Astrocyte of the spinal cord (primary cell): Measurements from ENCODE around the gene LIX1L.

Experiments used
- DNase-seq: peaks from one replicate; pipeline ENCODE4 v3.0.0; 2011; ENCODE audit warnings: low read depth, low spot score
- H3K4me3 ChIP-seq: 2 replicates; pipeline ENCODE4 v1.5.1; 2011; ENCODE audit warnings: low read depth, mild to moderate bottlenecking, low read length, moderate library complexity
- CTCF ChIP-seq: IDR thresholded peaks from 2 replicates; pipeline ENCODE4 v1.5.1; 2012; ENCODE audit warnings: low read depth, mild to moderate bottlenecking, low read length, inconsistent platforms
- in situ Hi-C: cut with HindIII; loops from 2 replicates; pipeline ENCODE4 v1.10.0; 2017; ENCODE audit warnings: low sequenced_read_pairs

The LIX1L gene

GRCh38 chr1:145895471-145895870 lies 62.3 kb downstream of the LIX1L start:
- TF ChIP-seq CTCF: no peak
- no peak overlapping the region for H3K4me3 ChIP-seq
- in situ Hi-C loops: no loop called here
- no peak for DNase-seq

GRCh38 chr1:145893306-145894055 lies 64.3 kb downstream of the LIX1L start:
- no peak for TF ChIP-seq CTCF
- no peak overlapping the region for H3K4me3 ChIP-seq
- DNase-seq: no peak
- in situ Hi-C loops: no loop called here

GRCh38 chr1:145892486-145893087 lies 65.2 kb downstream of the LIX1L start:
- no peak for TF ChIP-seq CTCF
- no peak overlapping the region for H3K4me3 ChIP-seq
- in situ Hi-C loops: no loop called here
- peak; percentile 61 for DNase-seq

- TF ChIP-seq CTCF: peak; percentile 97
- H3K4me3 ChIP-seq: no peak overlapping the region
- in situ Hi-C loops: no loop called here
- DNase-seq: peak; percentile 100
Observed at GRCh38 chr1:145891587-145892485, 66.0 kb downstream of the LIX1L start.

- DNase-seq: peak; percentile 88
- TF ChIP-seq CTCF: no peak
- in situ Hi-C loops: no loop called here
- no peak overlapping the region for H3K4me3 ChIP-seq
Observed at GRCh38 chr1:145891143-145891542, 66.7 kb downstream of the LIX1L start.

GRCh38 chr1:145889722-145890121 lies 68.1 kb downstream of the LIX1L start:
- H3K4me3 ChIP-seq: no peak overlapping the region
- DNase-seq: no peak
- TF ChIP-seq CTCF: no peak
- in situ Hi-C loops: no loop called here
